NB4 (cell line): ENCODE results near the gene WNT9B.

Experiments
- DNase-seq: peaks from one replicate; pipeline ENCODE4 v3.0.0; 2010; ENCODE audit warnings: low read depth
- H3K4me3 ChIP-seq: one replicate; pipeline ENCODE4 v1.5.1; 2011; ENCODE audit warnings: mild to moderate bottlenecking, low read depth, low read length, moderate library complexity
- MYC ChIP-seq: IDR thresholded peaks from 2 replicates; pipeline ENCODE4 v1.6.1; 2011; ENCODE audit warnings: low read depth, low read length
- POLR2A ChIP-seq: IDR thresholded peaks from 2 replicates; pipeline ENCODE4 v1.6.1; 2011; ENCODE audit warnings: mild to moderate bottlenecking; ENCODE audit not compliant: insufficient read length; ENCODE audit errors: extremely low read depth
- TF ChIP-seq, protein P1 (sequence below): IDR thresholded peaks from 2 replicates; pipeline ENCODE4 v1.6.1; 2011; ENCODE audit warnings: low read depth, low read length
- TF ChIP-seq, protein P2 (sequence below): IDR thresholded peaks from one replicate; pipeline ENCODE4 v1.5.1; 2012; ENCODE audit warnings: low read depth, low read length

Gene WNT9B

DNA sequence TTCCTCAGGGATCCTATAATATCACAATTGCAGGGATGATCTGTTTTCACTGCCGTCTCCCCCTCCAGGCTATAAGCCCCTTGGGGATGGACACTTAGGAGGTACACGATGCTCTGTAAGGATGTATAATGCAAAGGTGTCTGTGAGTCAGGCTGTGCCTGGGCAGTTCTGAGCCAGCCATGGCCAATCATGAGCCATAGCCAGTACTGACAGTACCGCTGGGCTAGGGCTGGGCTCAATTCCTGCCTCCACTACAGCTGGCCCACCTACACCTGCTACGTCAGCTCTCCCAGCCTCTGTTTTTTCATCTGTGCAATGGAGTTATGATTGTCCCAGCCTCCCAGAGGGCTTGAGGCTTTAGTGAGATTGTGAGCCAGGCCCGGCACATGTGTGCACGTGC is 2.8 kb upstream of the WNT9B start:
- no peak for DNase-seq
- TF ChIP-seq MYC (no peak), POLR2A (no peak)
- TF ChIP-seq, protein P1, sequence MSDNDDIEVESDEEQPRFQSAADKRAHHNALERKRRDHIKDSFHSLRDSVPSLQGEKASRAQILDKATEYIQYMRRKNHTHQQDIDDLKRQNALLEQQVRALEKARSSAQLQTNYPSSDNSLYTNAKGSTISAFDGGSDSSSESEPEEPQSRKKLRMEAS: no peak
- TF ChIP-seq, protein P2, sequence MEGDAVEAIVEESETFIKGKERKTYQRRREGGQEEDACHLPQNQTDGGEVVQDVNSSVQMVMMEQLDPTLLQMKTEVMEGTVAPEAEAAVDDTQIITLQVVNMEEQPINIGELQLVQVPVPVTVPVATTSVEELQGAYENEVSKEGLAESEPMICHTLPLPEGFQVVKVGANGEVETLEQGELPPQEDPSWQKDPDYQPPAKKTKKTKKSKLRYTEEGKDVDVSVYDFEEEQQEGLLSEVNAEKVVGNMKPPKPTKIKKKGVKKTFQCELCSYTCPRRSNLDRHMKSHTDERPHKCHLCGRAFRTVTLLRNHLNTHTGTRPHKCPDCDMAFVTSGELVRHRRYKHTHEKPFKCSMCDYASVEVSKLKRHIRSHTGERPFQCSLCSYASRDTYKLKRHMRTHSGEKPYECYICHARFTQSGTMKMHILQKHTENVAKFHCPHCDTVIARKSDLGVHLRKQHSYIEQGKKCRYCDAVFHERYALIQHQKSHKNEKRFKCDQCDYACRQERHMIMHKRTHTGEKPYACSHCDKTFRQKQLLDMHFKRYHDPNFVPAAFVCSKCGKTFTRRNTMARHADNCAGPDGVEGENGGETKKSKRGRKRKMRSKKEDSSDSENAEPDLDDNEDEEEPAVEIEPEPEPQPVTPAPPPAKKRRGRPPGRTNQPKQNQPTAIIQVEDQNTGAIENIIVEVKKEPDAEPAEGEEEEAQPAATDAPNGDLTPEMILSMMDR: no peak

DNA sequence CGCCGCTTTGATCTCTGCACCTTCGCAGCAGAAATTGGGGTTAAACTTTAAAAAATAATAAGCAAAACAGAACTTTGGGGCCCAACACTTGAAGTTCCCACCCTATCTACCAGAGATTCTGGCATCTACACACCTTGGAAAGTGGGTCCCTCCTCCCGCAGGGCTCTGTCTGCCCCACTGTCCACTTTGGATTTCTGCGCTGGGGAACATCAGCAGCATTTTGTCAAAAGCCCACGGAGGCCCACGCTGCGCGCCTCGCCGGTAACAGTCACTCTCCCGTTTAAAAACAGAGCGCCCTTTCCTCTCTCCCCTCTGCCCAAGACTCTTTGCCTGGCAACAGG is 725 bp upstream of the WNT9B start:
- no peak for DNase-seq
- no peak overlapping the region for H3K4me3 ChIP-seq
- TF ChIP-seq, protein P1: no peak
- no peak for TF ChIP-seq MYC
- no peak for TF ChIP-seq POLR2A
- TF ChIP-seq, protein P2: no peak

More for the DNA sequence above, 2.8 kb upstream of the WNT9B start:
- H3K4me3 ChIP-seq: no peak overlapping the region

DNA sequence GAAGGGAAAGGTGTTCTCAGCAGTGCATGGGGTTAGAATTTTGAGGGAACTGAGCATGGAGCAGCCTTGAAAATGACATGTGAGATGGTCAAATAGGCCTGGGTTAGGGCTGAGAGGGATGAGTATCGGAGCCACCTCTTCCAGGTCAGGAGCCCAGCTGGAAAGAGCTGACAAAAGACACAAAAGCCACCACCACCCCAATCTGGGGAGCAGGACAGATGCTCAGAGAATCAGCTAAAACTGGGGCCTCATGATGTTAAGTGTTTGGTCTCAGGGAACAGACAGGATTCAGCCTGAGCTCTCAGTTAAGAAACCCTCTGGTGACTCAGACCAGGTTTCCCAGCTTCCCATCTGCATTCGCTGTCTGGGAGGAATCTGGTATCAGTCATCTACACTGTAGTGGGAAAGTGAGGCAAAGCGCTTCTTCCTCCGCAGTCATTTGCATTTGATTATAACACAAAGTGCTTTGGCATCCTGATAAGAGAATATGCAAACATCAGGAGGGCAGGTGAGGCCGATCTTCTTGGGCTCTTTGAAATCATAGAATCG is 2.6 kb downstream of the WNT9B start:
- no peak for DNase-seq
- TF ChIP-seq POLR2A: no peak
- TF ChIP-seq, protein P2: no peak
- TF ChIP-seq, protein P1: no peak
- H3K4me3 ChIP-seq: no peak overlapping the region

DNA sequence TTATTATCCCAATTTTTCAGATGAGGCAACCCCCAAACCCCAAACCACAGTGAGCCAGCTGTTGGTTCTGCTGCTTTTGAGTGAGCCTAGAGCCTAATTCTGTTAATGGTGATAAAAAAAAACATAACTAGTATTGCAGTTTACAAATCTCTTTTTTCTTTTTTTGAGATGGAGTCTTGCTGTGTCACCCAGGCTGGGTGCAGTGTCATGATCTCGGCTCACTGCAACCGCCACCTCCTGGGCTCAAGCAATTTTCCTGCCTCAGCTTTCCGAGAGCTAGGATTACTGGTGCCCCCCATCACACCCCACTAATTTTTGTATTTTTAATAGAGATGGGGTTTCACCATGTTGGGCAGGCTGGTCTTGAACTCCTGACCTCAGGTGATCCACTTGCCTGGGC is 3.1 kb downstream of the WNT9B start:
- H3K4me3 ChIP-seq: no peak overlapping the region
- DNase-seq: no peak
- TF ChIP-seq POLR2A: no peak
- TF ChIP-seq, protein P2: no peak
- no peak for TF ChIP-seq MYC
- TF ChIP-seq, protein P1: no peak

DNA sequence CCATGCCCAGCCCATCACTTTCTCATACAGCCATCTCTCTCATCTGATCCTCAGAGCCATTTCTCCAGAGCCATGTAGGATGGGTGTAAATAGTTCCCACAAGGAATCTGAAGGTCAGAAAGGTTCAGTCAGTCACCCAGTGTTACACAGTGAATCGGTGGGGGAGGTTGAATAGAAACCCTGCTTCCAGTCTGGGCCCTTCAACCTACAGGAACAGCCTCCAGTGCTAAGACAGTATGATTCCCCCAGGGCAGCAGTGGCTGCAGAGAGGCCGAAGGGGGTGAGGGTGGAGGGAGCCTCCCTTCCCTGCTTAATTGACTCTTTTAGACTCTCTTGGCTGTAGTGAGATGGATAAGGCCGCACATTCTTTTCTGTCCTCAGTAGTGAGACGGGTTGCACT is 3.6 kb downstream of the WNT9B start:
- TF ChIP-seq POLR2A: no peak
- TF ChIP-seq, protein P2: no peak
- TF ChIP-seq, protein P1: no peak
- TF ChIP-seq MYC: no peak
- DNase-seq: no peak
- H3K4me3 ChIP-seq: no peak overlapping the region

DNA sequence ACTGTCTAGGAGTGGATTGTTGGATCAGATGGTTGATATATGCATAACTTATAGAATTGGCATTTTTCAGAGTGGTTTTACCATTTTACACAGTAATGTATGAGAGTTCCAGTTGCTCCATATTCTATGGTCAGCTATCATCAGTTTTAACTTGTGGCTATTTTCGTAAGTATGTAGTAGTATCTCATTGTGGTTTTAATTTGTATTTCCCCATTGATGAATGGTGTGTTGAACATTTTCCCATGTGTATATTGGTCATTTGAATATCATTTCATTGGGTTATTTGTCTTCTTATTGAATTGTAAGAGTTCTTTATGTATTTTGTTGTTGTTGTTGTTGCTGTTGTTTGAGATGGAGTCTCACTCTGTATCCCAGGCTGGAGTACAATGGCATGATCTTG is 6.2 kb downstream of the WNT9B start:
- H3K4me3 ChIP-seq: no peak overlapping the region
- TF ChIP-seq, protein P2: no peak
- TF ChIP-seq, protein P1: no peak
- TF ChIP-seq MYC: no peak
- TF ChIP-seq POLR2A: no peak
- DNase-seq: no peak
